Mucosa of stomach (tissue), 1 donor: ENCODE data around the gene SLC16A6.
"Not testable (repeated sequence)": the region's sequence is repeated elsewhere in the genome, so short reads cannot be mapped to it uniquely, and the experiment has no call there.

Source experiments
- H3K27me3 ChIP-seq: one replicate; pipeline ENCODE4 v1.7.0; 2013; ENCODE audit warnings: mild to moderate bottlenecking, low read length; ENCODE audit not compliant: control insufficient read depth, insufficient read depth
- H3K36me3 ChIP-seq: one replicate; pipeline ENCODE4 v1.7.0; 2013; ENCODE audit warnings: low read length; ENCODE audit not compliant: control insufficient read depth, insufficient read depth
- H3K4me1 ChIP-seq: one replicate; pipeline ENCODE4 v1.7.0; 2013; ENCODE audit warnings: mild to moderate bottlenecking, low read length; ENCODE audit not compliant: control insufficient read depth, insufficient read depth
- H3K4me3 ChIP-seq: one replicate; pipeline ENCODE4 v1.7.0; 2013; ENCODE audit warnings: low read length
- H3K9ac ChIP-seq: one replicate; pipeline ENCODE4 v1.7.0; 2013; ENCODE audit warnings: mild to moderate bottlenecking, low read length, moderate library complexity
- H3K9me3 ChIP-seq: one replicate; pipeline ENCODE4 v1.7.0; 2013; ENCODE audit warnings: mild to moderate bottlenecking, low read length, moderate library complexity; ENCODE audit not compliant: control insufficient read depth
- donor health status: Pancreatic carcinoma.

SLC16A6 gene

DNA sequence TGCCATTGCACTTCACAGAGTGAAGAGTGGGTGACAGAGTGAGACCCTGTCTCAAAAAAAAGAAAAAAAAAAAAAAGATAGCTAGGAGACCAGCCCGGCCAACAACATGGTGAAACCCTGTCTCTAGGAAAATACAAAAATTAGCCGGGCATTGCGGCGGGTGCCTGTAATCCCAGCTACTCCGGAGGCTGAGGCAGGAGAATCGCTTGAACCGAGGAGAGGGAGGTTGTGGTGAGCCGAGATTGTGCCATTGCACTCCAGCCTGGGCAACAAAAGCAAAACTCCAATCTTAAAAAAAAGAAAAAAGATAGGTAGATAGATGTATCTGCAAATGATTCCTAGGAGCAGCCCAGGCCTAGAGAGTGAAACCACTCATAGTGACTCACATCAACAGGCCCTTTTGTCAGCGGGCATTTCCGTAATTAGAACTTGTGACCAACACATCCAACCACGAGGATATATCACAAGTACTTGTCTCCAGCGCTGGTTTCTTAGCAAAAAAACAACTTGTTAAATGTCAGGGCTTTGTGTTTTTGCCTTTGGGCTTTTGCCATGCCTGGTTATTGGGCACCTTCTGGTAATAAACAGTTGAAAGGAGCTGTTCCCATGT lies 56.1 kb downstream of the SLC16A6 start:
- not testable (repeated sequence) for H3K27me3 ChIP-seq, H3K4me3 ChIP-seq, H3K9ac ChIP-seq, H3K36me3 ChIP-seq, H3K9me3 ChIP-seq, H3K4me1 ChIP-seq

GRCh38 chr17:68232741-68233140 lies 58.2 kb downstream of the SLC16A6 start:
- H3K4me3 ChIP-seq, H3K27me3 ChIP-seq, H3K9me3 ChIP-seq, H3K9ac ChIP-seq, H3K4me1 ChIP-seq, H3K36me3 ChIP-seq: not testable (repeated sequence)

- Histone ChIP-seq H3K9ac (no peak overlapping the region), H3K27me3 (no peaks in the 10 kb centered on the region), H3K9me3 (no peaks in the 10 kb centered on the region), H3K36me3 (no peaks in the 10 kb centered on the region), H3K4me3 (no peak overlapping the region), H3K4me1 (no peaks in the 10 kb centered on the region)
These were observed 59.4 kb downstream of the SLC16A6 start for GRCh38 chr17:68231541-68231940.

DNA sequence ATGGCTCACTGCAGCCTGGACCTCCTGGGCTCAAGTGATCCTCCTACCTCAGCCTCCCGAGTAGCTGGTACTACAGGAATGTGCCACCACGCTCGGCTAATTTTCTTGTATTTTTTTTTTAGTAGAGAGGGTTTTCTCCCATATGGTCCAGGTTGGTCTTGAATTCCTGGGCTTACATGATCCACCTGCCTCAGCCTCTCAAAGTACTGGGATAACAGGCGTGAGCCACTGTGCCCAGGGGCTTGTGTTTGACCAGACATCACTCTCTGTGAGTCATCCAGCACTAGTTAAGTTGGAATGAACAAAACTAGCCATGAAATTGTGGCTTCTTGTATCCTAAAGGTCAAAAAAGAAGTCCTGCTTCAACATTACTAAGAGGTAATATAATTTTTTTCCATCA lies 59.8 kb downstream of the SLC16A6 start:
- not testable (repeated sequence) for H3K4me3 ChIP-seq, H3K27me3 ChIP-seq, H3K4me1 ChIP-seq, H3K9me3 ChIP-seq, H3K36me3 ChIP-seq, H3K9ac ChIP-seq

DNA sequence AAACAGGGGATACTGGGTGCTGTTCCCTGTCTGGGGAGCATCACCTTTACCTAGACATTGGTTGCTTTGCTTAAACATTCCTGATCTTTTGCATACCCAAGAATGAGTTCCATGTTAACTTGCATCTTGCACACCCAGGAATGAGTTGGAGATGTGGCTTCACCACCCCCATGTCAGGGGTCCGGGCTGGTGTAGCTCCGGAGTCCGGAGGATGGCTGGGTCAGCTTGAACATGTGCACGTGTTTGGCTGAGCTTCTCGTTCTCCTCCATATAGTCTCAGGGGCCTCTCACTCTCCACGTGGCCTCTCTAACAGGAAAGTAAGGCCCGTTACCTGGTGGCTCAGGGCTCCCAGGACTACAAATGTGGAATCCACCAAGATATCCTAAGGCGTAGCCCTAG lies 61.3 kb downstream of the SLC16A6 start:
- Histone ChIP-seq H3K4me1 (no peaks in the 10 kb centered on the region), H3K9me3 (no peaks in the 10 kb centered on the region), H3K4me3 (no peak overlapping the region), H3K9ac (no peak overlapping the region), H3K27me3 (no peaks in the 10 kb centered on the region), H3K36me3 (no peaks in the 10 kb centered on the region)

DNA sequence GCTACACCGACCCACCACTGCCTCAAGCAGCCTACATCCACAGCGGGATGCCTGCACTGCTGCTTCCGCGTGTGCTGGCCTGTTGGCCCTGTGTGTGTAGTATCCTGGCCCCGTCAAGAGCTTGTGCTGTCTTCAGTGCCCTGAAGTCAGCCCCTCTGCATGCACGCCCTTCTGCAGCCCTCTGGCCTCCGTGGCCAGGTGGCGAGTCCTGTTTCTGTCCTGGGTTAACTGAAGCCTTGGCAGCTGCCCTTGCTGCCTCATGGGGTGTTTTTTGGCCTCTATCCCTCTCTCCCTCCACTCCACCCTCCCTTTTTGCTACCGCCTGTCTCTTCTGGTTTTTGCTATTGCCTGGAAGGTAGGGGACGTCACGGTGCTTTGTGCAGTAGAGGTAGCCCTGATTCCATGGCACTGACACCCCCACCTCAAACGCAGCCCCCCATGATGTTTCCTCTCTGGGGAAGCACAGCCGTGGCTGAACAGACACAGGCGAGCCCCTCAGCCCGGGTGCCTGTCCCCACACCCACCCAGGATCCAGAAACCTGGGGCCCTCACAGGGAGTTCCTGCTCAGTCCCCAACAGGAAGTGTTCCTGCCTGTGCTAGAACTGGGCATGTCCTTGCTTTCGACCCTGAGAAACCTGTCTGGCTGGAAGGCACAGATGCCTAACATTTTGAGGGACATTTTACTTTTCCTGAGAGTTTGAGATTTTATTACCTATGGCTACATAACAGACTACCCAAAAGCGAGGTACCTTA lies 61.9 kb downstream of the SLC16A6 start:
- H3K4me3 ChIP-seq: no peak overlapping the region
- H3K36me3 ChIP-seq: no peaks in the 10 kb centered on the region
- H3K27me3 ChIP-seq: no peaks in the 10 kb centered on the region
- H3K9ac ChIP-seq: no peak overlapping the region
- no peaks in the 10 kb centered on the region for H3K9me3 ChIP-seq
- no peaks in the 10 kb centered on the region for H3K4me1 ChIP-seq

DNA sequence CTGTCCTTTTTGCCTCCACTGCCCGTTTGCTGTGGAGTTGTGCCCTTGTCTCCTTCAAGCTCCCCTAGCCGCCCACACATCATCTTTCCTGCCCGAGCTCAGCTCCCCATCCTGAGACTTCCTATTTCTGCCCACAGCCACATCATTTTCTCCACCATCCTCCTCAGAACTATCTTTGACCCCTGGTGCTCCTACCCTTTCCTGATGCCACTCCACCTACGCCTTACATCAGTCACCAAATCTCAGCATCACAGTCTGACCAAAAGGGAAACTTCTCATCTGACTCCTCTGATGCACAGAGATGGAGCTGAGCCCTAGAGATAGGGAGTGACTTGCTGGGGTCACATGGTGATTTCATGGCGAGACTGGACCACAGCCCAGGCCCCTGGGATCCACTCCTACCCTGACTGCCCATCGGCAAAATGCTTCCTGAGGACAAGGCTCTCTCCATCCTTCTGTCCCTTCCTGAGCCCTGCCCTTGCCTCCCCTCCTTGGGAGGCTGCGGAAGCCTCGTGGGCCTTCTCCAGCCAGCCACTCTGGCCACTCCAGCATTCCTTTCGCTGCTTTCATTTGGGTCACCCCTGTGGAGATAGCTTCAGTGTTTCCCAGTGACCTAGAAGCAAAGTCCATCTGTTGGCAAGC lies 62.8 kb downstream of the SLC16A6 start:
- not testable (repeated sequence) for H3K4me3 ChIP-seq, H3K9ac ChIP-seq, H3K36me3 ChIP-seq, H3K9me3 ChIP-seq, H3K4me1 ChIP-seq, H3K27me3 ChIP-seq

DNA sequence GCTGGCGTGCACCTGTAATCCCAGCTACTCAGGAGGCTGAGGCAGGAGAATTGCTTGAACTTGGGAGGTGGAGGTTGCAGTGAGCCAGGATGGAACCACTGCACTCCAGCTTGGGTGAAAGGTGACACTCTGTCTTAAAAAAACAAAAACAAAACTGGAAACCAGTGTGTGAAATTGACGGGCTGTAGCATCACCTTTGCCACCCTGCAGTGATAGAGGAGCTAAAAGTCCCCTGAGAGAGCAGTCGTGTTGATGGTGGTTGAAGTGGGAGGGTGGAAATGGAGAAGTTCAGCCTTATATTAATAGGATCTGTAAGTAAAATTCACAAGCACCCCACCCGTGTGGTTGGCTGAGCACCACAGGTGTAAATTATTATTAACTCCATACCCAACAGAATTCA lies 65.9 kb downstream of the SLC16A6 start:
- H3K4me1 ChIP-seq, H3K9ac ChIP-seq, H3K27me3 ChIP-seq, H3K36me3 ChIP-seq, H3K9me3 ChIP-seq, H3K4me3 ChIP-seq: not testable (repeated sequence)

- H3K27me3 ChIP-seq: no peaks in the 10 kb centered on the region
These were observed 68.3 kb downstream of the SLC16A6 start for GRCh38 chr17:68222606-68223005.

GRCh38 chr17:68221786-68222185 lies 69.1 kb downstream of the SLC16A6 start:
- Histone ChIP-seq H3K36me3 (no peaks in the 10 kb centered on the region), H3K9ac (no peak overlapping the region)

More at GRCh38 chr17:68222606-68223005, 68.3 kb downstream of the SLC16A6 start:
- H3K9me3 ChIP-seq: no peaks in the 10 kb centered on the region
- H3K9ac ChIP-seq: no peak overlapping the region
- H3K4me1 ChIP-seq: no peaks in the 10 kb centered on the region
- no peak overlapping the region for H3K4me3 ChIP-seq
- no peaks in the 10 kb centered on the region for H3K36me3 ChIP-seq

DNA sequence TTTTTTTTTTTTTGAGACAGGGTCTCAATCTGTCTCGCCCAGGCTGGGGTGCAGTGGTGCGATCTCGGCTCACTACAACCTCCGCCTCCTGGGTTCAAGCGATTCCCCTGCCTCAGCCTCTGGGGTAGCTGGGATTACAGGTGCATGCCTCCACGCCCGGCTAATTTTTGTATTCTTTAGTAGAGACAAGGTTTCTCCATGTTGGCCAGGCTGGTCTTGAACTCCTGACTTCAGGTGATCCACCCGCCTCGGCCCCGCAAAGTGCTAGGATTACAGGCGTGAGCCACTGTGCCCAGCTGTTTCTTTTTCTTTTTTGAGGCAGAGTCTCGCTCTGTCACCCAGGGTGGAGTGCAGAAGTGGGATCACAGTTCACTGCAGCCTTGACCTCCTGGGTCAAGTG lies 70.1 kb downstream of the SLC16A6 start:
- H3K4me1 ChIP-seq, H3K9me3 ChIP-seq, H3K4me3 ChIP-seq, H3K9ac ChIP-seq, H3K27me3 ChIP-seq, H3K36me3 ChIP-seq: not testable (repeated sequence)

More at GRCh38 chr17:68221786-68222185, 69.1 kb downstream of the SLC16A6 start:
- H3K27me3 ChIP-seq: no peaks in the 10 kb centered on the region
- no peaks in the 10 kb centered on the region for H3K9me3 ChIP-seq
- H3K4me3 ChIP-seq: no peak overlapping the region
- H3K4me1 ChIP-seq: no peaks in the 10 kb centered on the region

DNA sequence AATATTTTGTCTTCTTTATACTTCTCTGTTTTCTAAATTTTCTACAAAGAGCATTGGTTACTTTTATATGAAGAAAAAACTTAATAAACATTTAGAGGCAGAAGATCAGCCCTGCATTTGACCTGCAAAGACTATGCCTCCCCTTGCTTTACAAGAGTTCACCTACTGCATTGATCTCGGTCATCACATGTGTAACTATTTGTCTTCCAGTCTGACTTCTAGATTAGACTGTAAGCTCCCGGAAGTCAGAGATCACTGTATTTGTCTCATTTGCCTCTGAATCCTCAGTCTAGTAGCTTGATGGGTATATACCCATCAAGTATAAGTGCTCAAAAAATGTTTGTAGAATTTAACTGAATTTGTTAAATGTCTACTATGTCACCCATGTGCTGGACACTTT lies 70.7 kb downstream of the SLC16A6 start:
- not testable (repeated sequence) for H3K27me3 ChIP-seq, H3K9ac ChIP-seq, H3K36me3 ChIP-seq, H3K4me3 ChIP-seq, H3K4me1 ChIP-seq, H3K9me3 ChIP-seq
